Neuronal stem cell (in vitro differentiated cells): ENCODE data around the gene WDR45B.

Source experiments
- DNase-seq: peaks from one replicate; pipeline ENCODE4 v3.0.0-alpha.2; 2013; ENCODE audit warnings: low spot score
- H2AFZ ChIP-seq: one replicate; pipeline ENCODE4 v1.6.1; 2013; ENCODE audit warnings: mild to moderate bottlenecking, low read length, inconsistent platforms
- H2AK5ac ChIP-seq: 2 replicates; pipeline ENCODE4 v1.6.1; 2013; ENCODE audit warnings: low read depth, mild to moderate bottlenecking, inconsistent platforms, low read length, moderate library complexity, mixed read lengths
- H2BK120ac ChIP-seq: 2 replicates; pipeline ENCODE4 v1.6.1; 2013; ENCODE audit warnings: low read depth, mild to moderate bottlenecking, inconsistent platforms, low read length, moderate library complexity, mixed read lengths
- H2BK12ac ChIP-seq: one replicate; pipeline ENCODE4 v1.6.1; 2013; ENCODE audit warnings: low read length, inconsistent platforms
- H2BK15ac ChIP-seq: 2 replicates; pipeline ENCODE4 v1.6.1; 2013; ENCODE audit warnings: mild to moderate bottlenecking, low read length, inconsistent platforms, mixed read lengths
- H2BK5ac ChIP-seq: one replicate; pipeline ENCODE4 v1.6.1; 2013; ENCODE audit warnings: inconsistent platforms, mild to moderate bottlenecking, low read length, moderate library complexity
- H3K14ac ChIP-seq: one replicate; pipeline ENCODE4 v1.6.1; 2013; ENCODE audit warnings: low read length, inconsistent platforms
- H3K18ac ChIP-seq: 2 replicates; pipeline ENCODE4 v1.6.1; 2013; ENCODE audit warnings: low read length, inconsistent platforms
- H3K23ac ChIP-seq: 2 replicates; pipeline ENCODE4 v1.6.1; 2013; ENCODE audit warnings: low read depth, mild to moderate bottlenecking, mixed read lengths, low read length, inconsistent platforms; ENCODE audit not compliant: poor library complexity
- H3K27ac ChIP-seq: replicated peaks from 3 replicates; pipeline ENCODE4 v1.5.1; 2013; ENCODE audit warnings: low read length, inconsistent platforms
- H3K27me3 ChIP-seq, 3 experiments: 2 replicates each; pipeline ENCODE4 v1.6.1; 2013; ENCODE audit warnings: low read length in 3 of 3, mild to moderate bottlenecking in 2 of 3, inconsistent platforms in 1 of 3, low read depth in 1 of 3, mixed read lengths in 1 of 3, moderate library complexity in 1 of 3; ENCODE audit not compliant: control insufficient read depth in 3 of 3, insufficient read depth in 3 of 3
- H3K36me3 ChIP-seq, 2 donors: replicated peaks in 1 of 2; 2 replicates each; pipeline ENCODE4 v1.6.1; 2013; ENCODE audit warnings: low read length in 2 of 2; ENCODE audit not compliant: control insufficient read depth in 2 of 2, insufficient read depth in 2 of 2
- H3K4ac ChIP-seq: 2 replicates; pipeline ENCODE4 v1.6.1; 2013; ENCODE audit warnings: inconsistent platforms, mild to moderate bottlenecking, low read length, moderate library complexity
- H3K4me1 ChIP-seq, 2 donors: 1 replicate in 1 of 2; 2 replicates in 1 of 2; pipeline ENCODE4 v1.6.1; 2013; ENCODE audit warnings: low read length in 2 of 2, low read depth in 1 of 2; ENCODE audit not compliant: control insufficient read depth in 2 of 2, insufficient read depth in 1 of 2
- H3K4me2 ChIP-seq: one replicate; pipeline ENCODE4 v1.6.1; 2013; ENCODE audit warnings: mild to moderate bottlenecking, low read length, inconsistent platforms; ENCODE audit not compliant: insufficient read depth, poor library complexity, severe bottlenecking
- H3K4me3 ChIP-seq, 2 donors: 2 replicates each; pipeline ENCODE4 v1.5.1; 2013; ENCODE audit warnings: low read length in 2 of 2, mild to moderate bottlenecking in 2 of 2, inconsistent platforms in 1 of 2, moderate library complexity in 1 of 2
- H3K79me1 ChIP-seq: one replicate; pipeline ENCODE4 v1.6.1; 2013; ENCODE audit warnings: low read depth, mild to moderate bottlenecking, inconsistent platforms, low read length, moderate library complexity
- H3K9ac ChIP-seq: one replicate; pipeline ENCODE4 v1.6.1; 2013; ENCODE audit warnings: mild to moderate bottlenecking, low read depth, low read length, inconsistent platforms; ENCODE audit not compliant: poor library complexity
- H3K9me3 ChIP-seq, 2 donors: replicated peaks in 1 of 2; 2 replicates each; pipeline versions ENCODE3 to v1.6.1; 2013; ENCODE audit warnings: low read length in 2 of 2, mild to moderate bottlenecking in 2 of 2, inconsistent platforms in 1 of 2, low read depth in 1 of 2, mixed read lengths in 1 of 2, moderate library complexity in 1 of 2; ENCODE audit not compliant: control insufficient read depth in 2 of 2, insufficient read depth in 1 of 2
- H4K8ac ChIP-seq: one replicate; pipeline ENCODE4 v1.6.1; 2013; ENCODE audit warnings: low read depth, mild to moderate bottlenecking, inconsistent platforms, low read length, moderate library complexity
- H4K91ac ChIP-seq: one replicate; pipeline ENCODE4 v1.6.1; 2013; ENCODE audit warnings: low read length, low read depth, mild to moderate bottlenecking, inconsistent platforms; ENCODE audit not compliant: poor library complexity
- WGBS, 2 donors: extraction: QIAGEN DNeasy Blood & Tissue Kit; methylation state at CpG; one replicate each; pipeline ENCODE4 v1.1.7; 2013; ENCODE audit warnings: missing lambda C conversion rate in 2 of 2, mixed read lengths in 1 of 2; ENCODE audit not compliant: insufficient read length in 2 of 2, insufficient replicate concordance in 1 of 2; ENCODE audit errors: extremely low coverage in 2 of 2; 5-methylcytosine and 5-hydroxymethylcytosine counted together

Gene WDR45B

DNA sequence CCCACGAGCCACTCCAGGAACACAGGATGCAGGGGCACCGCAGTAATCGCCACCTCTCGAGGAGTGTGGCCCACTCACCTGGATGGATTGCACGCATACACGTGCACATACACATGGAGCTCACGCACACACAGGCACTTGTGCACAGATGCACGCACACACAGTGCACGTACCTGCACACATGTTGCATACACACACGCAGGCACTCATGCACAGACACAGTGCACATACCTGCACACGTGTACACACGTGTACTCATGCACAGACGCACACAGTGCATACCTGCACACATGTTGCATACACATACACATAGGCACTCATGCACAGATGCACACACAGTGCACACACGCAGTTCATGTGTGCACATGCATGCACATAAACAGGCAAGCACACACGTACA is 11.6 kb upstream of the WDR45B start:
- H2BK120ac ChIP-seq = no peak overlapping the region
- no peak overlapping the region for H2AK5ac ChIP-seq
- DNase-seq = no peak
- H2BK12ac ChIP-seq = peak overlapping the region; percentile 70
- H3K4ac ChIP-seq = peak overlapping the region; percentile 1
- no peak overlapping the region for H4K8ac ChIP-seq
- H3K4me3 ChIP-seq = peak overlapping the region in 1 of 2 donors; percentile 70
- H4K91ac ChIP-seq = no peak overlapping the region
- H3K18ac ChIP-seq = peak overlapping the region; percentile 11
- H3K9me3 ChIP-seq = peaks cover 0 to 10% of the 10 kb centered on the region in 2 donors
- no peaks in the 10 kb centered on the region for H3K27me3 ChIP-seq
- peak overlapping the region; percentile 100 for H3K14ac ChIP-seq
- H2AFZ ChIP-seq = no peak overlapping the region
- no peak overlapping the region for H3K4me2 ChIP-seq
- peak overlapping the region; percentile 69 for H3K23ac ChIP-seq
- peak overlapping the region; percentile 51 for H3K9ac ChIP-seq
- peaks cover 2 to 9% of the 10 kb centered on the region in 2 donors for H3K36me3 ChIP-seq
- H3K27ac ChIP-seq = no peak overlapping the region
- H3K4me1 ChIP-seq = peaks cover 6 to 9% of the 10 kb centered on the region in 2 donors
- peaks cover 4% of the 10 kb centered on the region for H3K79me1 ChIP-seq
- no peak overlapping the region for H2BK5ac ChIP-seq
- H2BK15ac ChIP-seq = no peak overlapping the region
- no CpG with 5 or more reads among the region's 15 CpGs for WGBS, 2 donors

DNA sequence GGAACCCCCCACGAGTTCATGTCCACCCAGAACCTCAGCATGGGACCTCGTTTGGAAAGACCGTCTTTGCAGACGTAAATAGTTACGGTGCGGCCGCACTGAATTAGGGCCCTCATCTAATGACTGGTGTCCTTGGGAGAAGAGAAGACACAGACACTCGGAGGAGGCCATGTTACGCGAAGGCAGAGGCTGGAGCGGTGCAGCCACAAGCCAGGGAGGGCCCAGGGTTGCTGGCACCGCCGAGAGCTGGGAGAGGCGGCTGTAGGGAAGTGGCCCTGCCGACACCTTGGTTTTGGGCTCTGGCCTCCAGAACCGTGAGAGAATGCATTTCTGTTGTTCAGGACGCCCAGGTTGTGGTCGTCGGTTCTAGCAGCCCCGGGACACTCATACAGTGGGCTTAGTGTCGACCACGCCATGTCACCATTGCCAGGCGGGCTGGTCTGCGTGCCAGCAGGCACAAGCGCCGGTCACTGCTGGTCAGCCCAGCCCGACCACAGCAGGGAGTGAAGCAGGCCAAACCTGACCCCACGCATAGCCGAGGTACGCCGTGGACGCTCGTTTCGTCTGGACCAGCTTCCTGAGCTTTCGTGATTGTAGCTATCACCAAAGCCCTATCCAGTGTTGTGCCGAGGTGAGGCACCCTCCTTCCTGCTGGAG is 10.7 kb upstream of the WDR45B start:
- peaks cover 2 to 9% of the 10 kb centered on the region in 2 donors for H3K36me3 ChIP-seq
- no peak overlapping the region for H2BK12ac ChIP-seq
- H3K4ac ChIP-seq = no peak overlapping the region

DNA sequence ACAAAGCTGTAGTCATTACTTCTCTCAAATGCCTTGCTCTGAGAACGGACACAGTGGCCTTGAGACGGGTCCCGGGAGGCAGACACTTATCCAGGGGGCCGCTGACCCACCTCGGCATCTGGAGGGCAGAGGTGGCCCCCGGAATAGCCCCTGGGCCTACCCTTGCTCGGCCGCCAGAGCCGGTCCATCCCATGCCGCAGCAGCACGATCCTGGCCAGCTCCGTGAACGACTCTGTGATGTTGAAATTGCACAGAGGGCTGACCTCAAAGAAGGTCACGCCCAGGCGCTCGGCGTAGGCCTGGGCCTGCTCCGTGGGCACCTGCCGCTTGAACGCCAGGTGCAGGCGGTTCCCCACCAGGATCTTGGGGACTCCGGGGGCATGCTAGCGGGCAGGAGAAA is 10.1 kb upstream of the WDR45B start:
- no peak for DNase-seq
- H3K79me1 ChIP-seq = peaks cover 4% of the 10 kb centered on the region
- H3K36me3 ChIP-seq = peaks cover 2 to 9% of the 10 kb centered on the region in 2 donors
- no peak overlapping the region for H2AFZ ChIP-seq
- H3K4me3 ChIP-seq = no peak overlapping the region
- peaks cover 0 to 10% of the 10 kb centered on the region in 2 donors for H3K9me3 ChIP-seq
- H3K27ac ChIP-seq = no peak overlapping the region
- H2AK5ac ChIP-seq = no peak overlapping the region
- no peak overlapping the region for H2BK15ac ChIP-seq
- H3K4me2 ChIP-seq = no peak overlapping the region
- H3K4me1 ChIP-seq = peaks cover 0 to 3% of the 10 kb centered on the region in 2 donors
- no peak overlapping the region for H3K4ac ChIP-seq
- no peak overlapping the region for H3K9ac ChIP-seq
- no CpG with 5 or more reads among the region's 23 CpGs for WGBS, 2 donors
- H2BK120ac ChIP-seq = no peak overlapping the region
- no peaks in the 10 kb centered on the region for H3K27me3 ChIP-seq
- no peak overlapping the region for H4K91ac ChIP-seq
- H2BK12ac ChIP-seq = no peak overlapping the region
- H3K18ac ChIP-seq = no peak overlapping the region
- H4K8ac ChIP-seq = no peak overlapping the region
- no peak overlapping the region for H3K23ac ChIP-seq
- H3K14ac ChIP-seq = no peak overlapping the region
- no peak overlapping the region for H2BK5ac ChIP-seq

More for the DNA sequence above, 10.7 kb upstream of the WDR45B start:
- Histone ChIP-seq H2AFZ (no peak overlapping the region), H2BK5ac (no peak overlapping the region), H3K18ac (no peak overlapping the region), H2BK120ac (no peak overlapping the region), H3K9me3 (peaks cover 0 to 10% of the 10 kb centered on the region in 2 donors), H3K9ac (no peak overlapping the region), H3K27me3 (no peaks in the 10 kb centered on the region), H3K27ac (no peak overlapping the region), H3K79me1 (peaks cover 4% of the 10 kb centered on the region), H2AK5ac (no peak overlapping the region), H3K23ac (peak overlapping the region; percentile 17), H3K4me1 (peaks cover 0 to 3% of the 10 kb centered on the region in 2 donors), H4K8ac (no peak overlapping the region), H4K91ac (no peak overlapping the region), H3K4me2 (no peak overlapping the region), H2BK15ac (no peak overlapping the region), H3K4me3 (no peak overlapping the region), H3K14ac (no peak overlapping the region)
- DNase-seq = no peak
- no CpG with 5 or more reads among the region's 36 CpGs for WGBS, 2 donors

DNA sequence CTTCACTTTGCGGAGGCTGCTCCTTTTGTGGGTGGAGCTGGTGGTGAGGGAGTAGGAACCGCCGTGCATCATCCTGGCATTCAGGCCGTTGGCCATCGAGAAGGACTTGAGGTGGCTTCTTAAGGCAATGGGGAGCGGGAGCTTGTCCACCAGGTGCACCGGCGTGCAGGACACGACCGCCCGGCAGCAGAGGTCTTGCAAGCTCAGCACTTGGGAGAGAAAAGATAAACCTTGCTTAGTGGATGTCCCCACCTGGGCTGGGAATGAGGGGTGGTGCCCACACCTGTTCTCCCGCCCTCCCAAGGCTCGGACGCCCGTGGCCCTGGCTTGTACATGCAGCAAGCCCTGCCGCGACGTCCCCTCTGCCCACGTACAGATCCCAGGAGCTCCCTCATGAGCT is 9.7 kb upstream of the WDR45B start:
- Histone ChIP-seq H3K4ac (no peak overlapping the region), H3K18ac (no peak overlapping the region), H3K79me1 (peaks cover 4% of the 10 kb centered on the region), H3K23ac (no peak overlapping the region), H3K14ac (no peak overlapping the region), H3K4me2 (no peak overlapping the region), H2AK5ac (no peak overlapping the region), H3K27ac (no peak overlapping the region), H2BK120ac (no peak overlapping the region), H2BK15ac (no peak overlapping the region), H4K91ac (no peak overlapping the region), H2BK5ac (no peak overlapping the region), H3K4me1 (peaks cover 0 to 3% of the 10 kb centered on the region in 2 donors), H3K36me3 (peaks cover 2 to 9% of the 10 kb centered on the region in 2 donors), H3K9ac (no peak overlapping the region), H3K9me3 (peaks cover 0 to 10% of the 10 kb centered on the region in 2 donors), H2AFZ (no peak overlapping the region), H3K27me3 (no peaks in the 10 kb centered on the region), H2BK12ac (no peak overlapping the region), H3K4me3 (no peak overlapping the region), H4K8ac (no peak overlapping the region)
- WGBS, 2 donors = no CpG with 5 or more reads among the region's 19 CpGs
- DNase-seq = no peak
